HepG2 (cell line): ENCODE measurements around the gene DENND4A. TPM values are rescaled to one million over a fixed set of nuclear protein-coding genes. Genes with fewer than 3 reads are reported as not detected.

ENCODE experiments used
- ESRRA ChIP-seq: sonication (generic); formaldehyde crosslinking; IDR thresholded peaks from 2 replicates; pipeline ENCODE4 v1.5.1; 2020; ENCODE audit warnings: mild to moderate bottlenecking, low read depth, missing genetic modification reagents
- ETV5 ChIP-seq: IDR thresholded peaks from 2 replicates; pipeline ENCODE4 v1.6.1; 2018; ENCODE audit warnings: missing biosample characterization, missing genetic modification reagents, inconsistent platforms, borderline replicate concordance
- HOXA3 ChIP-seq: sonication (generic); formaldehyde crosslinking; IDR thresholded peaks from 2 replicates; pipeline ENCODE4 v1.5.0; 2020; ENCODE audit warnings: missing genetic modification reagents
- MEF2D ChIP-seq: sonication (generic); formaldehyde crosslinking; IDR thresholded peaks from 2 replicates; pipeline ENCODE4 v1.5.1; 2020; ENCODE audit warnings: mild to moderate bottlenecking, missing genetic modification reagents
- MYC ChIP-seq: sonication (generic); formaldehyde crosslinking; IDR thresholded peaks from 2 replicates; pipeline ENCODE4 v1.9.0; 2021; ENCODE audit warnings: missing genetic modification reagents, borderline replicate concordance
- NPAS2 ChIP-seq: sonication (generic); formaldehyde crosslinking; IDR thresholded peaks from 2 replicates; pipeline ENCODE4 v1.8.0; 2022; ENCODE audit warnings: mild to moderate bottlenecking, missing genetic modification reagents, borderline replicate concordance
- PHB2 ChIP-seq: fragments of 450-650 bp; IDR thresholded peaks from 2 replicates; pipeline ENCODE4 v1.6.1; 2018; ENCODE audit not compliant: partially characterized antibody
- SP140L ChIP-seq: sonication (generic); formaldehyde crosslinking; IDR thresholded peaks from 2 replicates; pipeline ENCODE4 v1.4.0; 2020; ENCODE audit warnings: missing genetic modification reagents, borderline replicate concordance
- TRIM24 ChIP-seq: sonication (generic); formaldehyde crosslinking; IDR thresholded peaks from 2 replicates; pipeline ENCODE4 v1.8.0; 2022; ENCODE audit warnings: mild to moderate bottlenecking, missing genetic modification reagents
- ZBTB20 ChIP-seq: sonication (generic); formaldehyde crosslinking; IDR thresholded peaks from 2 replicates; pipeline ENCODE4 v1.8.1; 2023; ENCODE audit warnings: missing genetic modification reagents, low read depth, mild to moderate bottlenecking, borderline replicate concordance
- ZC3H13 ChIP-seq: sonication (generic); formaldehyde crosslinking; IDR thresholded peaks from 2 replicates; pipeline ENCODE4 v1.8.1; 2023; ENCODE audit warnings: mild to moderate bottlenecking, missing genetic modification reagents, moderate library complexity
- ZNF138 ChIP-seq: sonication (generic); formaldehyde crosslinking; IDR thresholded peaks from 2 replicates; pipeline ENCODE4 v1.5.0; 2020; ENCODE audit warnings: mild to moderate bottlenecking, low read depth, missing genetic modification reagents
- ZNF256 ChIP-seq: sonication (generic); formaldehyde crosslinking; conservative IDR thresholded peaks from 2 replicates; pipeline ENCODE4 v1.4.0; 2020; ENCODE audit warnings: missing genetic modification reagents
- ZNF547 ChIP-seq: sonication (generic); formaldehyde crosslinking; IDR thresholded peaks from 2 replicates; pipeline ENCODE4 v1.5.1; 2020; ENCODE audit warnings: mild to moderate bottlenecking, missing genetic modification reagents
- ZNF616 ChIP-seq: sonication (generic); formaldehyde crosslinking; IDR thresholded peaks from 2 replicates; pipeline ENCODE4 v1.5.0; 2020; ENCODE audit warnings: low read depth, mild to moderate bottlenecking, missing genetic modification reagents
- ZNF644 ChIP-seq: IDR thresholded peaks from 2 replicates; pipeline ENCODE4 v1.6.1; 2016; ENCODE audit warnings: low read depth
- ZNF790 ChIP-seq: sonication (generic); formaldehyde crosslinking; IDR thresholded peaks from 2 replicates; pipeline ENCODE4 v1.8.0; 2022; ENCODE audit warnings: missing genetic modification reagents, mild to moderate bottlenecking, borderline replicate concordance
- ZNF83 ChIP-seq: sonication (generic); formaldehyde crosslinking; IDR thresholded peaks from 2 replicates; pipeline ENCODE4 v1.4.0; 2020; ENCODE audit warnings: missing genetic modification reagents, mild to moderate bottlenecking, borderline replicate concordance
- polyA plus RNA-seq, 8 experiments: library from polyadenylated mRNA; depleted of rRNA in 3 of 8; stranded (reverse) in 7 of 8; unstranded in 1 of 8; fragments of >200 nt; fragmentation: Illumina TruSeq in 4 of 8; extraction: Trizol in 4 of 8; gene quantifications; 2 replicates each; pipeline versions ENCODE4 v1.2.1 to v1.2.3, GENCODE V29; 2011 to 2016; ENCODE audit warnings: low read depth in 4 of 8, missing spikeins in 1 of 8, mixed read lengths in 1 of 8; ENCODE audit not compliant: insufficient read depth in 1 of 8
- total RNA-seq, 5 experiments: library from RNA; depleted of rRNA; stranded (reverse); fragments of >200 nt; fragmentation: Illumina TruSeq; extraction: Trizol; gene quantifications; 2 replicates each; pipeline ENCODE4 v1.2.3, GENCODE V29; 2016; ENCODE audit warnings: low read depth in 1 of 5
- TF ChIP-seq, protein P1 (sequence below): sonication (generic); formaldehyde crosslinking; IDR thresholded peaks from 2 replicates; pipeline ENCODE4 v1.5.1; 2020; ENCODE audit warnings: missing genetic modification reagents, mild to moderate bottlenecking, borderline replicate concordance
- TF ChIP-seq, protein P2 (sequence below): sonication (generic); formaldehyde crosslinking; IDR thresholded peaks from 2 replicates; pipeline ENCODE4 v1.4.0; 2020; ENCODE audit warnings: mild to moderate bottlenecking, missing genetic modification reagents
- TF ChIP-seq, protein P3 (sequence below): sonication (generic); formaldehyde crosslinking; IDR thresholded peaks from 2 replicates; pipeline ENCODE4 v1.4.0; 2020; ENCODE audit warnings: missing genetic modification reagents

The DENND4A gene
- total and polyA plus RNA-seq, 2 of the 13 experiments (the other 11 are each of a cell fraction or from before 2014, with no cell fraction given) = 13.2 to 18.6 TPM

DNA sequence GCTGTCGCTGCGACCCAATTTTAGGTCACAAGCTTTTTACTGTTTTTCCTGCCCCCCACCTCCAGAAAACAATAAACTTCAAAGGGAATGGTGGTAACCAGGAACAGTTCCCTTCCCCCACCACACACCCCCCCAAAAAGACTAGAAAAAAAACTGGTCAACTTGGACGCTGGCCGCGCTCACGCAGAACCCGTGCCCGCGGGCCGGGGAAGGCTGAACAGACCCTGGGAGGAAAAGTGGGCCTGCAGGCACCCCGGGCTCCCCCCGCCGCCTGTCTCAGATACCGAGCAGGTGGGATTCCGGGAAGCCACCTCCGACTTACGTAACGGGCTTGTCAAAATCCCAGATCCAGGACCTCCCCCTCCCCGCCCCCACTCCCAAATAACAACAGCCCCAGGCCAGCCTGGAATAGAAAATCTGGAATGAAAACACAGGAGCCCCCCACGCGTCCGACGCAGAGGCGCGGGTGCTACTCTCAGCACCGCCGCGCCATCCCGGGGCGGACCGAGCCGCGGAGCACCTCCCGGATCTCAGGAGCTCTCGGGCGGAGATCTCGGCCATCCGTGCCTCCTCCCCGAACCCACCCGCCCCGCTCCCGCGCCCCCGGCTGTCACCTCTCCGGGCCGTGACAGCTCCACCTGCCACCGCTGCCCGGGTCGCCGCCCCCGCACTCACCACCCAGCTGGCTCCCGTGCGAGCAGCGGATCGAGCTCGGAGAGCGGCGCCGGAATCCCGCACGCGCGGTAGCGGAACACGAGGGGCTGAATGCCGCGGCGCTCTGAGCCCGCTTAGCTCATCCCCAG is 557 bp downstream of the DENND4A start (continued):
- TF ChIP-seq, protein P1, sequence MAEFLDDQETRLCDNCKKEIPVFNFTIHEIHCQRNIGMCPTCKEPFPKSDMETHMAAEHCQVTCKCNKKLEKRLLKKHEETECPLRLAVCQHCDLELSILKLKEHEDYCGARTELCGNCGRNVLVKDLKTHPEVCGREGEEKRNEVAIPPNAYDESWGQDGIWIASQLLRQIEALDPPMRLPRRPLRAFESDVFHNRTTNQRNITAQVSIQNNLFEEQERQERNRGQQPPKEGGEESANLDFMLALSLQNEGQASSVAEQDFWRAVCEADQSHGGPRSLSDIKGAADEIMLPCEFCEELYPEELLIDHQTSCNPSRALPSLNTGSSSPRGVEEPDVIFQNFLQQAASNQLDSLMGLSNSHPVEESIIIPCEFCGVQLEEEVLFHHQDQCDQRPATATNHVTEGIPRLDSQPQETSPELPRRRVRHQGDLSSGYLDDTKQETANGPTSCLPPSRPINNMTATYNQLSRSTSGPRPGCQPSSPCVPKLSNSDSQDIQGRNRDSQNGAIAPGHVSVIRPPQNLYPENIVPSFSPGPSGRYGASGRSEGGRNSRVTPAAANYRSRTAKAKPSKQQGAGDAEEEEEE (CRISPR knock-in tag) = no peak
- no peak for TF ChIP-seq HOXA3 (CRISPR knock-in tag)
- TF ChIP-seq, protein P2, sequence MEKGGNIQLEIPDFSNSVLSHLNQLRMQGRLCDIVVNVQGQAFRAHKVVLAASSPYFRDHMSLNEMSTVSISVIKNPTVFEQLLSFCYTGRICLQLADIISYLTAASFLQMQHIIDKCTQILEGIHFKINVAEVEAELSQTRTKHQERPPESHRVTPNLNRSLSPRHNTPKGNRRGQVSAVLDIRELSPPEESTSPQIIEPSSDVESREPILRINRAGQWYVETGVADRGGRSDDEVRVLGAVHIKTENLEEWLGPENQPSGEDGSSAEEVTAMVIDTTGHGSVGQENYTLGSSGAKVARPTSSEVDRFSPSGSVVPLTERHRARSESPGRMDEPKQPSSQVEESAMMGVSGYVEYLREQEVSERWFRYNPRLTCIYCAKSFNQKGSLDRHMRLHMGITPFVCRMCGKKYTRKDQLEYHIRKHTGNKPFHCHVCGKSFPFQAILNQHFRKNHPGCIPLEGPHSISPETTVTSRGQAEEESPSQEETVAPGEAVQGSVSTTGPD (CRISPR knock-in tag) = no peak
- TF ChIP-seq TRIM24 (CRISPR knock-in tag) = no peak
- no peak for TF ChIP-seq SP140L
- no peak for TF ChIP-seq NPAS2 (CRISPR knock-in tag)
- TF ChIP-seq ZNF616 (CRISPR knock-in tag) = peak; percentile 57; the same call in 1 of the 2 replicates
- no peak for TF ChIP-seq ZNF83
- TF ChIP-seq, protein P3, sequence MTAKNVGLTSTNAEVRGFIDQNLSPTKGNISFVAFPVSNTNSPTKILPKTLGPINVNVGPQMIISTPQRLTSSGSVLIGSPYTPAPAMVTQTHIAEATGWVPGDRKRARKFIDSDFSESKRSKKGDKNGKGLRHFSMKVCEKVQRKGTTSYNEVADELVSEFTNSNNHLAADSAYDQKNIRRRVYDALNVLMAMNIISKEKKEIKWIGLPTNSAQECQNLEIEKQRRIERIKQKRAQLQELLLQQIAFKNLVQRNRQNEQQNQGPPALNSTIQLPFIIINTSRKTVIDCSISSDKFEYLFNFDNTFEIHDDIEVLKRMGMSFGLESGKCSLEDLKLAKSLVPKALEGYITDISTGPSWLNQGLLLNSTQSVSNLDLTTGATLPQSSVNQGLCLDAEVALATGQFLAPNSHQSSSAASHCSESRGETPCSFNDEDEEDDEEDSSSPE = no peak
- TF ChIP-seq ESRRA (CRISPR knock-in tag) = no peak
- TF ChIP-seq ZC3H13 (CRISPR knock-in tag) = 0 out of 2 replicates have a peak, but pooled peaks have one; percentile 46
- TF ChIP-seq MYC (CRISPR knock-in tag) = 0 out of 2 replicates have a peak, but pooled peaks have one; percentile 14
- TF ChIP-seq PHB2 = no peak
- no peak for TF ChIP-seq ZNF256 (CRISPR knock-in tag)
- no peak for TF ChIP-seq ZBTB20
- no peak for TF ChIP-seq ZNF138
- TF ChIP-seq ZNF790 (CRISPR knock-in tag) = no peak
- no peak for TF ChIP-seq ETV5 (CRISPR knock-in tag)
- TF ChIP-seq ZNF547 (CRISPR knock-in tag) = no peak
- no peak for TF ChIP-seq ZNF644
- TF ChIP-seq MEF2D (CRISPR knock-in tag) = no peak
